22Rv1 (cell line): ENCODE results near the gene ADTRP.
"Not testable (repeated sequence)": the region's sequence is repeated elsewhere in the genome, so short reads cannot be mapped to it uniquely, and the experiment has no call there.

Experiments used
- H3K27ac ChIP-seq: fragments of 450-650 bp; 2 replicates; pipeline ENCODE4 v1.5.1; 2017
- ZFX ChIP-seq: fragments of 450-650 bp; IDR thresholded peaks from 2 replicates; pipeline ENCODE4 v1.6.1; 2017; ENCODE audit warnings: antibody characterized with exemption, borderline replicate concordance
- TF ChIP-seq, protein P1 (sequence below): fragments of 450-650 bp; IDR thresholded peaks from 2 replicates; pipeline ENCODE4 v1.5.1; 2017; ENCODE audit warnings: mild to moderate bottlenecking

Gene ADTRP

DNA sequence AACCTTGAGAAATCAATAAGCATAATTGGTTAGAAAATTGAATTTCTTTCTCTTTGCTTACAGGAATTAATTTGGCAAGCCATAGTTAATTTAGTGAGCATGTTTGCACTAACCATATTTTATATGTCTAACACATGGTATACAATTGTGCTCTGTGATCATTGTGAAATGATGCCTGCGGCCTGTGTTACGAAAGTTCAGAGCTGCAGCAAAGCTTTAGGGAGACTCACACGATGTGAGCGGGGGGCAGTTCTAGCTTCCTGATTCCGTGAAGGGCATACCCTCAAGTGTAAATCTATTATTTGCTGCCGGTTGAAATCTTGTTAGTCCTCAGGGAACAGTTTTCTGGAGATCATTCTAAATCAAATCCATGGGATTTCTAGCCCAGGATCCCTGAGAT is 25.5 kb upstream of the ADTRP start:
- TF ChIP-seq ZFX: no peak
- TF ChIP-seq, protein P1, sequence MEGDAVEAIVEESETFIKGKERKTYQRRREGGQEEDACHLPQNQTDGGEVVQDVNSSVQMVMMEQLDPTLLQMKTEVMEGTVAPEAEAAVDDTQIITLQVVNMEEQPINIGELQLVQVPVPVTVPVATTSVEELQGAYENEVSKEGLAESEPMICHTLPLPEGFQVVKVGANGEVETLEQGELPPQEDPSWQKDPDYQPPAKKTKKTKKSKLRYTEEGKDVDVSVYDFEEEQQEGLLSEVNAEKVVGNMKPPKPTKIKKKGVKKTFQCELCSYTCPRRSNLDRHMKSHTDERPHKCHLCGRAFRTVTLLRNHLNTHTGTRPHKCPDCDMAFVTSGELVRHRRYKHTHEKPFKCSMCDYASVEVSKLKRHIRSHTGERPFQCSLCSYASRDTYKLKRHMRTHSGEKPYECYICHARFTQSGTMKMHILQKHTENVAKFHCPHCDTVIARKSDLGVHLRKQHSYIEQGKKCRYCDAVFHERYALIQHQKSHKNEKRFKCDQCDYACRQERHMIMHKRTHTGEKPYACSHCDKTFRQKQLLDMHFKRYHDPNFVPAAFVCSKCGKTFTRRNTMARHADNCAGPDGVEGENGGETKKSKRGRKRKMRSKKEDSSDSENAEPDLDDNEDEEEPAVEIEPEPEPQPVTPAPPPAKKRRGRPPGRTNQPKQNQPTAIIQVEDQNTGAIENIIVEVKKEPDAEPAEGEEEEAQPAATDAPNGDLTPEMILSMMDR: no peak
- H3K27ac ChIP-seq: no peak overlapping the region

DNA sequence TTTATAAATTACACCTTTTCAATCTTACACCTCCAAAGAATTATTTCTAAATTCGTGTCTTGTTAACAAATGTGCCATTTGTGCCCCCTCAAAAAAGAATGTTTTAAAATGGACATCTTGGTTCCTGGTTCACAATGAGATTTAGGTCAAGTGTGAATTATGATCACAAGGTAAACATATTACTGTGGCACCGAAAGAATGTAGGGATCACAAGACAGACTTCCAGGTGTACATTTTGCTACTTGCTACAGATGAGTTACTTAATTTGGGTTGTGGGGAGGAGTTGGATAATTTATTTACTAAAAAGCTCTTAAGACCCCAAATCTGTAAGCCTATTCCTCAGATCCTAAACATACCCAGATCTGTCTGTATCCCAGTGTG is 25.0 kb upstream of the ADTRP start:
- TF ChIP-seq, protein P1: no peak
- no peak for TF ChIP-seq ZFX
- no peak overlapping the region for H3K27ac ChIP-seq

DNA sequence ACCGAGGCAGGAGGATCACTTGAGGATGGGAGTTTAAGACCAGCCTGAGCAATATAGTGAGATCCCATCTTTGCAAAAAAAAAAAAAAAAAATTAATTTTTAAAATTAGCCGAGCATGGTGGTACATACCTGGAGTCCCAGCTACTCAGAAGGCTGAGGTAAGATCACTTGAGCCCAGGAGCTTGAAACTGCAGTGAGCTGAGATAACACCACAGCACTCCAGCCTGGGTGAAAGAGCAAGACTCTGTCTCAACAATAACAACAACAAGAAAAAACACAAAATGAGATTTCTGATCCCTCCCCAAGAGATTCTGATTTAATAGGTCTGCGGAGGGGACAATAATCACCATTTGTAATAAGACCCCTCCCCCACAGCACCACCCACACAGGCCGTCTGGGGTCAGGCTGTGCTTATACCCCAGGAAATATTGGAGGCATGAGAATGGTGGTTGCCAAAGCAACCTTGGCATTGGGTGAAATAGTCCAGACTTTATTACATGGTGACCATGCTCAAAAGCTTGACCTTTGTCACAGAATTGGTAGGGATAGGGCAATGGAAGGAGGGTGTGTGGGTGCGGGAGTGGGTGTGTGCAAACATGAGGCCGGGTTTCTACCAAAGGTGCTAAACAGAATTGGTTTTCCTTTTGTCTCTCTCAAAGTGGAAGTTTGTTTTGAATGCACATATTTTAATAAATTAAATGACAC is 24.4 kb upstream of the ADTRP start:
- H3K27ac ChIP-seq: no peak overlapping the region
- TF ChIP-seq, protein P1: no peak
- TF ChIP-seq ZFX: no peak

DNA sequence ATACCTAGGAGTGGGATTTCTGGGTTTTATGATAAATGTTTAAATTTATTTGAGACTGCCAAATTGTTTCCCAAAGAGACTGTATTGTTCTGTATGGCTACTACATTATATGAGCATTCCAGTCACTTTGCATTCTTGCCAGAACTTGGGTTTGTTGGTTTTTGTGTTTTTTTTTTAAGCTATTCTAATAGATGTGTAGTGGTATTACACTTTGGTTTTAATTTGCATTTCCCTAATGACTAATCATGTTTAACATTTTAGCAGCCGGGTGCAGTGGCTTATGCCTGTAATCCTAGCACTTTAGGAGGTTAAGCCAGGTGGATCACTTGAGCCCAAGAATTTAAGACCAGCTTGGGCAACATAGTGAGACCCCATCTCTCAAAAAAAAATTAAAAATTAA is 21.9 kb upstream of the ADTRP start:
- not testable (repeated sequence) for H3K27ac ChIP-seq

DNA sequence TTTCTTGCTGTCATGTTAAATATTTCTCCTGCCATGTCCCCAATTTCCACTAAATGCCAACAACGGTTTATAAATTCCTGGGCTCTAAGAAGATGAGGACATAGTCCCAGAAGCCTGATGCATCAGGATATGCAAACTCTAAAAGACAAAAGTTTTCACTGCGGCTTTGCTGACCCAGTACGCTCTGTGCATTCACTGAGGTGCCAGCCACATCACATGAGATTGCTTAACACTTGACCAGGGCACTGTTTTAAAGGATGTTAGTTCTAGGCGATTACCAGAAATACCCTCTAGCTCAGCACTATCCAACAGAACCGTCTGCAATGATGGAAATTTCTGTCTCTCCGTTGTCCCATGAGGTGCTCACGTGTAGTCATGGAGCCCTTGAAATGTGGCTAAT is 19.9 kb upstream of the ADTRP start:
- H3K27ac ChIP-seq: no peak overlapping the region
- TF ChIP-seq ZFX: no peak
- TF ChIP-seq, protein P1: no peak

DNA sequence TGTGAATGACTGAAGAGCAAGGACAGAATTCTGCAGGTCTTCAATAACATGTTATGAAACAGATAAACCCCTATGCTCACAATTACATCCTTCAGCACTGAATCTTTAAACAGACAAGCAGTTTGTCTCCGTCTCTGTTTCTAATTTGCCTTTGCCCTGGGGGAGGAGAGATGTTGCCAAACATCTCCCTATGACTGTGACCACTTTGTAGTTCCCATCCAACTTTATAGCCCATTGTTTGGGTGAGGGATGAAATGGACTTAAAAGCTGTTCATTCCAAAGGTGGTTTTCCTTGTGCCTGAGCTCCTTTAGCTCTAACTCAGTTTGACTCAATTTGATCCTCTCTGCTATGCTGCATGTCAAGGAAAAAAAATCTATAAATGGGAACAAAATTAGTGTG is 19.5 kb upstream of the ADTRP start:
- no peak overlapping the region for H3K27ac ChIP-seq
- TF ChIP-seq, protein P1: no peak
- no peak for TF ChIP-seq ZFX

DNA sequence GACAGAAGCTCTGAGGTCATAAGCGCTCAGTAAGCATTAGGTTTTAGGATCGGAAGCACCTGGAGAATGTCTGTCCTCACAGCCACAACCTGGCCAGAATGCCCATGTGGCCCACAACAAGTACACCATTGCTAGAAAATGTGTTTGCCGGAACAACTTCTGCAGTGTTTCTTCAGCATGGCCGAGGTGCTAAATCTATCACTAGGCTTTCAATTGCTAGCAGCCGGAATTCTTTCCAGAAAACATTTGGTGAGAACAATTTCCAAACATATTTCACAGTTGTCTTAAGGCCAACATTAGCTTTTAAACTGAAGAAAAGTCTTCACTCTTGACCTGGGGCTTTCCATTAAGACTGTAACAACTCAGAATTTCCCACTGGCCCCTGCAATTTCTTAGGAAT is 18.2 kb upstream of the ADTRP start:
- no peak overlapping the region for H3K27ac ChIP-seq
- TF ChIP-seq, protein P1: no peak
- TF ChIP-seq ZFX: no peak

DNA sequence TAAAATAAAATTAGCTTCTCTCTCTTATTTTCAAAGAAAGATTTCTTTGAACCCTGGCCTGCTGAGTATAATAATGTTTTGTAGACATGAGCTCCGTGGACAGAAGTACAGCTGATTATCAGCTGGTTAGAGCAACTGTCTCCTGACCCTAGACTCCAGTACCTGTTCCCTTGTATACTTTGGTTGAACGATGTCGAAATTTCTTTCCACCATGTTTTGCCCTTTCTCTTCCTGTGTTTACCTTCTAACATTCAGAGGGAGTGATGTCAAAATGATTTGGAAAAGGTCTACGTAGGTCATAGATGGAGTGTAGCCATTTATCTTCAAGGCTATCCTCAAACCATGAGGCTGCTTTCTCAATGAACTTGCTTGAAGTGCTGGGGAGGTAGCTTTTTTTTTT is 16.8 kb upstream of the ADTRP start:
- TF ChIP-seq ZFX: no peak
- TF ChIP-seq, protein P1: no peak
- H3K27ac ChIP-seq: no peak overlapping the region
